Prostate gland (tissue), 2 donors: Measurements from ENCODE around the gene NLRC5.

Experiments
- POLR2A ChIP-seq: fragments of 450-650 bp; IDR thresholded peaks from one replicate; pipeline ENCODE4 v1.6.1; 2016; ENCODE audit warnings: antibody characterized with exemption, mild to moderate bottlenecking
- TF ChIP-seq, protein P1 (sequence below), 4 experiments: fragments of 200-600 bp in 2 of 4; fragments of 450-650 bp in 2 of 4; sonication (generic) in 2 of 4; IDR thresholded peaks; 1 replicate in 3 of 4; 2 replicates in 1 of 4; pipeline ENCODE4 v1.5.1; 2016 to 2019; ENCODE audit warnings: antibody characterized with exemption in 4 of 4, mild to moderate bottlenecking in 2 of 4, moderate library complexity in 2 of 4

DNA sequence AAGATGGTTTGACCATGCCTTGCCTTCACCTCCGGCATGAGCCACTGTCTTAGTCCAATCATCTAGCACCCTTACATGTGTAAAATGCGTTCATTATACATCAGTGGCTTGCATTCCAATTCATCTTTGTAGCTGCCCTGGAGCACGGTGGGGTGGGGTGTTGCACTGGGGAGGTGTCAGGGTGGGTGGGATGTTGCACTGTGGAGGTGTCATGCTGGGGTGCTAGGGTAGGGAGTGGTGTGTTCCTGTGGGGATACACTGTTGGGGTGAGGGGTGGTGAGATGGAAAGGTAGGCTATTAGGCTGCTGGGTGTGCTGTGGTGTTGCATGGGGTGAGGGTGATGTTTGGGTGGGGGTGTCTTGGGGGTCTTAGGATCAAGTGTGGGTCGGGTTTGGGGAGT is 47.0 kb downstream of the NLRC5 start:
- no peak for TF ChIP-seq POLR2A
- TF ChIP-seq, protein P1, sequence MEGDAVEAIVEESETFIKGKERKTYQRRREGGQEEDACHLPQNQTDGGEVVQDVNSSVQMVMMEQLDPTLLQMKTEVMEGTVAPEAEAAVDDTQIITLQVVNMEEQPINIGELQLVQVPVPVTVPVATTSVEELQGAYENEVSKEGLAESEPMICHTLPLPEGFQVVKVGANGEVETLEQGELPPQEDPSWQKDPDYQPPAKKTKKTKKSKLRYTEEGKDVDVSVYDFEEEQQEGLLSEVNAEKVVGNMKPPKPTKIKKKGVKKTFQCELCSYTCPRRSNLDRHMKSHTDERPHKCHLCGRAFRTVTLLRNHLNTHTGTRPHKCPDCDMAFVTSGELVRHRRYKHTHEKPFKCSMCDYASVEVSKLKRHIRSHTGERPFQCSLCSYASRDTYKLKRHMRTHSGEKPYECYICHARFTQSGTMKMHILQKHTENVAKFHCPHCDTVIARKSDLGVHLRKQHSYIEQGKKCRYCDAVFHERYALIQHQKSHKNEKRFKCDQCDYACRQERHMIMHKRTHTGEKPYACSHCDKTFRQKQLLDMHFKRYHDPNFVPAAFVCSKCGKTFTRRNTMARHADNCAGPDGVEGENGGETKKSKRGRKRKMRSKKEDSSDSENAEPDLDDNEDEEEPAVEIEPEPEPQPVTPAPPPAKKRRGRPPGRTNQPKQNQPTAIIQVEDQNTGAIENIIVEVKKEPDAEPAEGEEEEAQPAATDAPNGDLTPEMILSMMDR (IDR thresholded peaks at IDR 0.05), result no peak
